Vagina (tissue), 2 donors: Measurements from ENCODE around the gene DYSF. TPM values are rescaled to one million over a fixed set of nuclear protein-coding genes. Genes with fewer than 3 reads are reported as not detected.

Source experiments
- DNase-seq, 2 donors: peaks; one replicate each; pipeline ENCODE4 v3.0.0-alpha.2; 2017; ENCODE audit errors: extremely low spot score in 2 of 2
- H3K27ac ChIP-seq: fragments of 200-600 bp; sonication (generic); one replicate; pipeline ENCODE4 v1.5.1; 2019
- H3K27me3 ChIP-seq: fragments of 200-600 bp; sonication (generic); one replicate; pipeline ENCODE4 v1.5.1; 2019
- H3K36me3 ChIP-seq, 2 donors: fragments of 200-600 bp; sonication (generic); one replicate each; pipeline ENCODE4 v1.5.1; 2017 to 2019
- H3K4me1 ChIP-seq: fragments of 200-600 bp; sonication (generic); one replicate; pipeline ENCODE4 v1.5.1; 2019
- H3K4me3 ChIP-seq, 2 donors: fragments of 200-600 bp; sonication (generic); 1 replicate in 1 of 2; 2 replicates in 1 of 2; pipeline ENCODE4 v1.5.1; 2016 to 2019
- H3K9me3 ChIP-seq: fragments of 200-600 bp; sonication (generic); one replicate; pipeline ENCODE4 v1.5.1; 2019
- POLR2A ChIP-seq, 2 donors: fragments of 450-650 bp; IDR thresholded peaks; one replicate each; pipeline ENCODE4 v1.6.1; 2017; ENCODE audit warnings: antibody characterized with exemption in 2 of 2, mild to moderate bottlenecking in 2 of 2, moderate library complexity in 2 of 2
- POLR2AphosphoS5 ChIP-seq, 2 donors: sonication (generic); formaldehyde crosslinking; IDR thresholded peaks; one replicate each; pipeline ENCODE4 v1.9.0; 2017; ENCODE audit warnings: antibody characterized with exemption in 2 of 2, mild to moderate bottlenecking in 2 of 2, low read depth in 1 of 2; ENCODE audit not compliant: insufficient read depth in 1 of 2
- intact Hi-C: fragments of 100-400 bp; cut with DNase I; formaldehyde crosslinking; loops from one replicate; pipeline ENCODE4 v1.15.1; 2023
- total RNA-seq: library from RNA; depleted of rRNA; stranded (reverse); fragments of >200 nt; gene quantifications from one replicate; pipeline ENCODE4 v1.2.3, GENCODE V29; 2016
- TF ChIP-seq, protein P1 (sequence below), 3 experiments: fragments of 450-650 bp in 2 of 3; fragments of 200-600 bp in 1 of 3; sonication (generic) in 1 of 3; IDR thresholded peaks; one replicate each; pipeline ENCODE4 v1.5.1; 2017 to 2019; ENCODE audit warnings: antibody characterized with exemption in 3 of 3, mild to moderate bottlenecking in 2 of 3, moderate library complexity in 2 of 3

Gene DYSF
- total RNA-seq, 1 donor from 2014 or later, result 10.1 TPM

GRCh38 chr2:71690876-71691475 lies 237.6 kb downstream of the DYSF start:
- no peaks in the 10 kb centered on the region for H3K36me3 ChIP-seq
- DNase-seq, result no peak
- peaks cover 2% of the 10 kb centered on the region for H3K4me1 ChIP-seq
- H3K9me3 ChIP-seq, result no peaks in the 10 kb centered on the region
- H3K27ac ChIP-seq, result no peak overlapping the region
- H3K4me3 ChIP-seq, result no peak overlapping the region
- intact Hi-C loops, result no loop called here
- no peaks in the 10 kb centered on the region for H3K27me3 ChIP-seq
- TF ChIP-seq POLR2AphosphoS5 (IDR thresholded peaks at IDR 0.05; ENCODE audit: insufficient read depth in 1 of 2, low read depth in 1 of 2) (no peak), POLR2A (IDR thresholded peaks at IDR 0.05) (no peak)
- TF ChIP-seq, protein P1, sequence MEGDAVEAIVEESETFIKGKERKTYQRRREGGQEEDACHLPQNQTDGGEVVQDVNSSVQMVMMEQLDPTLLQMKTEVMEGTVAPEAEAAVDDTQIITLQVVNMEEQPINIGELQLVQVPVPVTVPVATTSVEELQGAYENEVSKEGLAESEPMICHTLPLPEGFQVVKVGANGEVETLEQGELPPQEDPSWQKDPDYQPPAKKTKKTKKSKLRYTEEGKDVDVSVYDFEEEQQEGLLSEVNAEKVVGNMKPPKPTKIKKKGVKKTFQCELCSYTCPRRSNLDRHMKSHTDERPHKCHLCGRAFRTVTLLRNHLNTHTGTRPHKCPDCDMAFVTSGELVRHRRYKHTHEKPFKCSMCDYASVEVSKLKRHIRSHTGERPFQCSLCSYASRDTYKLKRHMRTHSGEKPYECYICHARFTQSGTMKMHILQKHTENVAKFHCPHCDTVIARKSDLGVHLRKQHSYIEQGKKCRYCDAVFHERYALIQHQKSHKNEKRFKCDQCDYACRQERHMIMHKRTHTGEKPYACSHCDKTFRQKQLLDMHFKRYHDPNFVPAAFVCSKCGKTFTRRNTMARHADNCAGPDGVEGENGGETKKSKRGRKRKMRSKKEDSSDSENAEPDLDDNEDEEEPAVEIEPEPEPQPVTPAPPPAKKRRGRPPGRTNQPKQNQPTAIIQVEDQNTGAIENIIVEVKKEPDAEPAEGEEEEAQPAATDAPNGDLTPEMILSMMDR (IDR thresholded peaks at IDR 0.05), result no peak

GRCh38 chr2:71691747-71692441 lies 238.5 kb downstream of the DYSF start:
- Histone ChIP-seq H3K4me1 (no peaks in the 10 kb centered on the region), H3K27ac (no peak overlapping the region), H3K4me3 (no peak overlapping the region), H3K9me3 (no peaks in the 10 kb centered on the region), H3K27me3 (no peaks in the 10 kb centered on the region), H3K36me3 (no peaks in the 10 kb centered on the region)
- intact Hi-C loops, result no loop called here
- TF ChIP-seq POLR2A (IDR thresholded peaks at IDR 0.05), result no peak
- no peak for TF ChIP-seq POLR2AphosphoS5 (IDR thresholded peaks at IDR 0.05; ENCODE audit: insufficient read depth in 1 of 2, low read depth in 1 of 2)
- TF ChIP-seq, protein P1 (IDR thresholded peaks at IDR 0.05), result no peak
- no peak for DNase-seq

DNA sequence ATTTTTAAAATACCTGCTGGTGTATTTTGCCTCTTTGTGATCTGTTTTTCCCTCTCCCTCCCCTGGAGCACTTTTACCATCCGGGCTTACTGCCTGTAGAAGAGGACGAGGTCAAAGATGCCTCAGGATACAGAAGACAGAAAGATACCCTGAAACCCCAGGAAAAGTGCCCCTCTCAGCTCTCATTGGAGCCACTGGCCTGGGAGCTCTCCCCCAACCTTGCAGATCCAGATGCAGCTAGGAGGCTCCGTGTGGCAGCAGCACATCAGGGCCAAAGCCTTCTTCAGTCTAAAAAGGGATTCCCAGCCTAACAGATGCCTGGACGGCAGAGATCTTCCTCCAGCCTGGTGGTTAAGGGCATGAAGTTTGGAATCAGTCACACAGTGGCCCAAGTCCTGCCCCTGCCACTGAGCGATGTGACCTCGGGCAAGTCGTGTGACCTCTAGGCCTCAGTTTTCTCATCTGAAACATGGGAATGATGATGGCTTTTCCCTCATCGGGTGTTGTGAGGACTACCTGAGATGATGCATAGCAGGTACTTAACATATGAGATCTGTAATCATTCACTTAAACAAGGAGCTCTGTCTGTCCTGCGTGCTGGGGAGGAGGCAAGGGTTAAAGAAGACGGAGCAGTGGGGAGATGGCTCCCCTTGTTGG lies 239.4 kb downstream of the DYSF start:
- no peaks in the 10 kb centered on the region for H3K36me3 ChIP-seq
- TF ChIP-seq, protein P1 (IDR thresholded peaks at IDR 0.05), result no peak
- TF ChIP-seq POLR2A (IDR thresholded peaks at IDR 0.05) (no peak), POLR2AphosphoS5 (IDR thresholded peaks at IDR 0.05; ENCODE audit: insufficient read depth in 1 of 2, low read depth in 1 of 2) (no peak)
- H3K9me3 ChIP-seq, result no peaks in the 10 kb centered on the region
- no peak for DNase-seq
- H3K27me3 ChIP-seq, result no peaks in the 10 kb centered on the region
- H3K4me3 ChIP-seq, result no peak overlapping the region
- H3K27ac ChIP-seq, result no peak overlapping the region
- H3K4me1 ChIP-seq, result no peaks in the 10 kb centered on the region
- intact Hi-C loops, result no loop called here

GRCh38 chr2:71693286-71694270 lies 240.2 kb downstream of the DYSF start:
- Histone ChIP-seq H3K27ac (no peak overlapping the region), H3K4me3 (no peak overlapping the region), H3K9me3 (no peaks in the 10 kb centered on the region), H3K36me3 (no peaks in the 10 kb centered on the region), H3K27me3 (no peaks in the 10 kb centered on the region), H3K4me1 (no peaks in the 10 kb centered on the region)
- intact Hi-C loops, result no loop called here
- TF ChIP-seq POLR2AphosphoS5 (IDR thresholded peaks at IDR 0.05; ENCODE audit: insufficient read depth in 1 of 2, low read depth in 1 of 2) (no peak), POLR2A (IDR thresholded peaks at IDR 0.05) (no peak)
- TF ChIP-seq, protein P1 (IDR thresholded peaks at IDR 0.05), result no peak
- DNase-seq, result no peak
